Urinary bladder (tissue), 4 donors: ENCODE results near the gene PSEN2. TPM values are rescaled to one million over a fixed set of nuclear protein-coding genes. Genes with fewer than 3 reads are reported as not detected.
"Not testable (repeated sequence)": the region's sequence is repeated elsewhere in the genome, so short reads cannot be mapped to it uniquely, and the experiment has no call there.

Experiments used
- DNase-seq: peaks from one replicate; pipeline ENCODE4 v3.0.0-alpha.2; 2015; ENCODE audit errors: extremely low spot score
- H3K27ac ChIP-seq: one replicate; pipeline ENCODE4 v1.5.1; 2013; ENCODE audit warnings: low read depth, mild to moderate bottlenecking, moderate library complexity
- H3K36me3 ChIP-seq: one replicate; pipeline ENCODE4 v1.6.1; 2013; ENCODE audit warnings: mild to moderate bottlenecking, moderate library complexity; ENCODE audit not compliant: insufficient read depth
- H3K4me1 ChIP-seq: one replicate; pipeline ENCODE4 v1.6.1; 2013; ENCODE audit warnings: mild to moderate bottlenecking, moderate library complexity; ENCODE audit not compliant: insufficient read depth
- H3K4me3 ChIP-seq: one replicate; pipeline ENCODE4 v1.5.1; 2013; ENCODE audit warnings: low read depth, low read length
- WGBS: extraction: QIAGEN DNeasy Blood & Tissue Kit; methylation state at CpG from one replicate; pipeline ENCODE4 v1.1.7; 2013; 5-methylcytosine and 5-hydroxymethylcytosine counted together
- polyA plus RNA-seq: library from polyadenylated mRNA; stranded (reverse); fragments of 200-250 nt; gene quantifications from one replicate; pipeline ENCODE4 v1.2.3, GENCODE V29; 2013
- total RNA-seq: library from RNA; depleted of rRNA; stranded (reverse); fragments of >200 nt; gene quantifications from one replicate; pipeline ENCODE4 v1.2.3, GENCODE V29; 2014
- donor health status: healthy with polysubstance abuse.
- donor health status: healthy.

PSEN2 gene
- total and polyA plus RNA-seq, 2 donors, result 15.1 to 23.8 TPM

DNA sequence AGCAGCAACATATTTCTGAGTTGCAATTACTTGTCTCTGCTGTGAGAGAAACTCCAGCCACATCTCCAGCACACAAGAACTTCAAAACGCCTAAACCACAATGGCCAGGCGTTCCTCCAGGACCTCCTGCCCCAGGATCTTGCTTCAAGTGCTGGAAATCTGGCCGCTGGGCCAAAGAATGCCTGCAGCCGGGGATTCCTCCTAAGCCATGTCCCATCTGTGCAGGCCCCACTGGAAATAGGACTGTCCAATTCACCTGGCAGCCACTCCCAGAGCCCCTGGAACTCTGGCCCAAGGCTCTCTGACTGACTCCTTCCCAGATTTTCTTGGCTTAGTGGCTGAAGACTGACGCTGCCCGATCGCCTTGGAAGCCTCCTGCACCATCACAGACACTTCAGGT is 35.0 kb upstream of the PSEN2 start:
- not testable (repeated sequence) for H3K27ac ChIP-seq, H3K36me3 ChIP-seq, H3K4me1 ChIP-seq, H3K4me3 ChIP-seq, DNase-seq
- WGBS, result 92% methylated on average over 7 of the region's 7 CpGs

- not testable (repeated sequence) for H3K4me1 ChIP-seq, H3K27ac ChIP-seq, H3K36me3 ChIP-seq, H3K4me3 ChIP-seq, DNase-seq
- WGBS, result 90% methylated on average over 2 of the region's 2 CpGs
These were observed 32.5 kb upstream of the PSEN2 start for GRCh38 chr1:226837966-226838365.

- WGBS, result 86% methylated on average over 3 of the region's 3 CpGs
- H3K4me1 ChIP-seq, result no peaks in the 10 kb centered on the region
- DNase-seq, result no peak
- no peak overlapping the region for H3K4me3 ChIP-seq
- H3K27ac ChIP-seq, result no peak overlapping the region
- no peaks in the 10 kb centered on the region for H3K36me3 ChIP-seq
These were observed 32.0 kb upstream of the PSEN2 start for GRCh38 chr1:226838456-226838855.

- no peak for DNase-seq
- H3K4me3 ChIP-seq, result no peak overlapping the region
- no peaks in the 10 kb centered on the region for H3K4me1 ChIP-seq
- no peak overlapping the region for H3K27ac ChIP-seq
- no peaks in the 10 kb centered on the region for H3K36me3 ChIP-seq
These were observed 24.8 kb upstream of the PSEN2 start for GRCh38 chr1:226845624-226846023.

- WGBS, result 47% methylated on average over 1 of the region's 1 CpG
These were observed 23.6 kb upstream of the PSEN2 start for GRCh38 chr1:226846786-226847185.

DNA sequence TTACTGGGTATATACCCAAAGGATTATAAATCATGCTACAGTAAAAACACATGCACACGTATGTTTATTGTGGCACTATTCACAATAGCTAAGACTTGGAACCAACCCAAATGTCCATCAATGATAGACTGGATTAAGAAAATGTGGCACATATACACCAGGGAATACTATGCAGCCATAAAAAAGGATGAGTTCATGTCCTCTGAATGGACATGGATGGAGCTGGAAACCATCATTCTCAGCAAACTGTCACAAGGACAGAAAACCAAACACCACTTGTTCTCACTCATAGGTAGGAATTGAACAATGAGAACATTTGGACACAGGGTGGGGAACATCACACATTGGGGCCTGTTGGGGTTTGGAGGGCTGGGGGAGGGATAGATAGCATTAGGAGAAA is 15.9 kb upstream of the PSEN2 start:
- H3K27ac ChIP-seq, DNase-seq, H3K4me1 ChIP-seq, H3K36me3 ChIP-seq, H3K4me3 ChIP-seq: not testable (repeated sequence)
- 79% methylated on average over 1 of the region's 1 CpG for WGBS

More at GRCh38 chr1:226846786-226847185, 23.6 kb upstream of the PSEN2 start:
- H3K27ac ChIP-seq, result no peak overlapping the region
- no peak for DNase-seq
- H3K4me1 ChIP-seq, result no peaks in the 10 kb centered on the region
- H3K36me3 ChIP-seq, result no peaks in the 10 kb centered on the region
- H3K4me3 ChIP-seq, result no peak overlapping the region

DNA sequence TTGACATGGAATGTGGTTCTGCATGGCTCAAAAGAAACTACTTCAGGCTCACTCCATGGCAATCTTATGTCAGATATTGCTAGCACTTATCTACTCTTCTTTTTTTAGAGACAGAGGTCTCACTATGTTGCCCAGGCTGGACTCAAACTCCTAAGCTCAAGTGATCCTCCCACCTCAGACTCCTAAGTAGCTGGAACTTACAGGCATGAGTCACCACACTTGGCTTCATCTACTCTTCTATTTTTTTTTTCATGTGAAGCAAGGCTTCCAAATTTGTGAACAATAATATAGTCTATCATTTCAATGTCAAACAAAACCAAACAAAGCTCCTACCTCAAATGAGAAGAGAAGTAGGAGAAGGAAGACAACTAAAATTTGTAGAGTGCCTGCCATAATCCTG is 7.5 kb upstream of the PSEN2 start:
- H3K36me3 ChIP-seq, result no peaks in the 10 kb centered on the region
- no peak overlapping the region for H3K27ac ChIP-seq
- no peak overlapping the region for H3K4me3 ChIP-seq
- DNase-seq, result no peak
- no peaks in the 10 kb centered on the region for H3K4me1 ChIP-seq

GRCh38 chr1:226863446-226863845 is 7.0 kb upstream of the PSEN2 start:
- Histone ChIP-seq H3K4me1 (no peaks in the 10 kb centered on the region), H3K36me3 (no peaks in the 10 kb centered on the region), H3K4me3 (no peak overlapping the region), H3K27ac (no peak overlapping the region)
- DNase-seq, result no peak
- 73% methylated on average over 5 of the region's 5 CpGs for WGBS

- Histone ChIP-seq H3K27ac (no peak overlapping the region), H3K36me3 (no peaks in the 10 kb centered on the region), H3K4me1 (no peaks in the 10 kb centered on the region), H3K4me3 (no peak overlapping the region)
- no peak for DNase-seq
- 96% methylated on average over 4 of the region's 4 CpGs for WGBS
These were observed 6.1 kb upstream of the PSEN2 start for GRCh38 chr1:226864311-226864710.

GRCh38 chr1:226865590-226865989 is 4.8 kb upstream of the PSEN2 start:
- no peaks in the 10 kb centered on the region for H3K36me3 ChIP-seq
- no peak for DNase-seq
- no peak overlapping the region for H3K27ac ChIP-seq
- H3K4me1 ChIP-seq, result no peaks in the 10 kb centered on the region
- 75% methylated on average over 4 of the region's 4 CpGs for WGBS
- H3K4me3 ChIP-seq, result no peak overlapping the region

GRCh38 chr1:226867461-226868054 is 2.9 kb upstream of the PSEN2 start:
- Histone ChIP-seq H3K4me1 (no peaks in the 10 kb centered on the region), H3K4me3 (no peak overlapping the region), H3K27ac (no peak overlapping the region), H3K36me3 (no peaks in the 10 kb centered on the region)
- WGBS, result 77% methylated on average over 6 of the region's 6 CpGs
- no peak for DNase-seq

- Histone ChIP-seq H3K4me1 (no peaks in the 10 kb centered on the region), H3K4me3 (no peak overlapping the region), H3K36me3 (no peaks in the 10 kb centered on the region), H3K27ac (no peak overlapping the region)
- DNase-seq, result no peak
- 99% methylated on average over 1 of the region's 1 CpG for WGBS
These were observed 1.7 kb upstream of the PSEN2 start for GRCh38 chr1:226868726-226869125.

DNA sequence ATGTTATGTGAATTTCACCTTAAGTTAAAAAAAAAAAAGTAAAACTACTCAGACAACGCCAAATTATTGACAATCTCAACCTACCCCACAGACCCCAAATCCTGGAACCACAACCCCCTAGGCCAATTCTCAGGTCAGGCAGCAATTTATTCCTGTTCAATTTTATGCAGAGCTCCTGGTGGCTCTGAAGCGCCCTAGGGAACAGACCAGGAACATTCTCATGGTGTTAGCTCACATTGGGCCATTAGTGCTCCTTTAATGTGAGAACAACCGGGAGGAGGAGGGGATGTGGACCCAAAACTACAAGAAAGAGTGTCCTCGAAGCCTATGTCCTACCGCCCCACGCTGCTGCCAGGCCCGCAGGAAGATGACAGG is 403 bp upstream of the PSEN2 start:
- Histone ChIP-seq H3K4me1 (no peaks in the 10 kb centered on the region), H3K4me3 (peak overlapping the region; percentile 75), H3K27ac (peak overlapping the region; percentile 3), H3K36me3 (no peaks in the 10 kb centered on the region)
- WGBS, result 25% methylated on average over 7 of the region's 7 CpGs
- DNase-seq, result no peak

GRCh38 chr1:226871636-226872327 is 1.4 kb downstream of the PSEN2 start:
- no peak overlapping the region for H3K4me3 ChIP-seq
- WGBS, result 86% methylated on average over 14 of the region's 14 CpGs
- H3K4me1 ChIP-seq, result no peaks in the 10 kb centered on the region
- no peak overlapping the region for H3K27ac ChIP-seq
- H3K36me3 ChIP-seq, result no peaks in the 10 kb centered on the region
- DNase-seq, result no peak
